Measurements from ENCODE around the gene ANXA8. TPM values are rescaled to one million over a fixed set of nuclear protein-coding genes. Genes with fewer than 3 reads are reported as not detected.

ANXA8 gene
- total and polyA plus RNA-seq, 2 experiments from 2014 or later = not detected

DNA sequence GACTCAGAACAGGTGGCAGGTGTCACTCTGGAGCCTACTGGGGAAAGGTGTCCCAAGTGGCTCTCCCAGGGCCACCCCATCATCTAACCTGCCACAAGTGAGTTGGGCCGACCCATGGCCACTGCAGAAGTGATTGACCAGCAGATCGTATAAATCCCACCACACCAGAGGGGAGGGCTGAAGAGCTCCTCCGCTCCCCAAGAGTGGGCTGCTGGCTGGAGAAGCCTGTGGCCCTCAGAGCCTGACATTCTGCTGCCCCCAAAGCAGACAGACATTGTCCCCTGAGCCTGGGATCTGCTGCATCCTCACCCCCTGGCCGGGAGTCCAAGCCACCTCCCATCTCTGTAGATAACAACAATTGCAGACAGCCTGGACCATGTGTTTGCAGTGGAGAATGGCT, 36.7 kb downstream of the ANXA8 start (continued):
- TF ChIP-seq, protein P1, sequence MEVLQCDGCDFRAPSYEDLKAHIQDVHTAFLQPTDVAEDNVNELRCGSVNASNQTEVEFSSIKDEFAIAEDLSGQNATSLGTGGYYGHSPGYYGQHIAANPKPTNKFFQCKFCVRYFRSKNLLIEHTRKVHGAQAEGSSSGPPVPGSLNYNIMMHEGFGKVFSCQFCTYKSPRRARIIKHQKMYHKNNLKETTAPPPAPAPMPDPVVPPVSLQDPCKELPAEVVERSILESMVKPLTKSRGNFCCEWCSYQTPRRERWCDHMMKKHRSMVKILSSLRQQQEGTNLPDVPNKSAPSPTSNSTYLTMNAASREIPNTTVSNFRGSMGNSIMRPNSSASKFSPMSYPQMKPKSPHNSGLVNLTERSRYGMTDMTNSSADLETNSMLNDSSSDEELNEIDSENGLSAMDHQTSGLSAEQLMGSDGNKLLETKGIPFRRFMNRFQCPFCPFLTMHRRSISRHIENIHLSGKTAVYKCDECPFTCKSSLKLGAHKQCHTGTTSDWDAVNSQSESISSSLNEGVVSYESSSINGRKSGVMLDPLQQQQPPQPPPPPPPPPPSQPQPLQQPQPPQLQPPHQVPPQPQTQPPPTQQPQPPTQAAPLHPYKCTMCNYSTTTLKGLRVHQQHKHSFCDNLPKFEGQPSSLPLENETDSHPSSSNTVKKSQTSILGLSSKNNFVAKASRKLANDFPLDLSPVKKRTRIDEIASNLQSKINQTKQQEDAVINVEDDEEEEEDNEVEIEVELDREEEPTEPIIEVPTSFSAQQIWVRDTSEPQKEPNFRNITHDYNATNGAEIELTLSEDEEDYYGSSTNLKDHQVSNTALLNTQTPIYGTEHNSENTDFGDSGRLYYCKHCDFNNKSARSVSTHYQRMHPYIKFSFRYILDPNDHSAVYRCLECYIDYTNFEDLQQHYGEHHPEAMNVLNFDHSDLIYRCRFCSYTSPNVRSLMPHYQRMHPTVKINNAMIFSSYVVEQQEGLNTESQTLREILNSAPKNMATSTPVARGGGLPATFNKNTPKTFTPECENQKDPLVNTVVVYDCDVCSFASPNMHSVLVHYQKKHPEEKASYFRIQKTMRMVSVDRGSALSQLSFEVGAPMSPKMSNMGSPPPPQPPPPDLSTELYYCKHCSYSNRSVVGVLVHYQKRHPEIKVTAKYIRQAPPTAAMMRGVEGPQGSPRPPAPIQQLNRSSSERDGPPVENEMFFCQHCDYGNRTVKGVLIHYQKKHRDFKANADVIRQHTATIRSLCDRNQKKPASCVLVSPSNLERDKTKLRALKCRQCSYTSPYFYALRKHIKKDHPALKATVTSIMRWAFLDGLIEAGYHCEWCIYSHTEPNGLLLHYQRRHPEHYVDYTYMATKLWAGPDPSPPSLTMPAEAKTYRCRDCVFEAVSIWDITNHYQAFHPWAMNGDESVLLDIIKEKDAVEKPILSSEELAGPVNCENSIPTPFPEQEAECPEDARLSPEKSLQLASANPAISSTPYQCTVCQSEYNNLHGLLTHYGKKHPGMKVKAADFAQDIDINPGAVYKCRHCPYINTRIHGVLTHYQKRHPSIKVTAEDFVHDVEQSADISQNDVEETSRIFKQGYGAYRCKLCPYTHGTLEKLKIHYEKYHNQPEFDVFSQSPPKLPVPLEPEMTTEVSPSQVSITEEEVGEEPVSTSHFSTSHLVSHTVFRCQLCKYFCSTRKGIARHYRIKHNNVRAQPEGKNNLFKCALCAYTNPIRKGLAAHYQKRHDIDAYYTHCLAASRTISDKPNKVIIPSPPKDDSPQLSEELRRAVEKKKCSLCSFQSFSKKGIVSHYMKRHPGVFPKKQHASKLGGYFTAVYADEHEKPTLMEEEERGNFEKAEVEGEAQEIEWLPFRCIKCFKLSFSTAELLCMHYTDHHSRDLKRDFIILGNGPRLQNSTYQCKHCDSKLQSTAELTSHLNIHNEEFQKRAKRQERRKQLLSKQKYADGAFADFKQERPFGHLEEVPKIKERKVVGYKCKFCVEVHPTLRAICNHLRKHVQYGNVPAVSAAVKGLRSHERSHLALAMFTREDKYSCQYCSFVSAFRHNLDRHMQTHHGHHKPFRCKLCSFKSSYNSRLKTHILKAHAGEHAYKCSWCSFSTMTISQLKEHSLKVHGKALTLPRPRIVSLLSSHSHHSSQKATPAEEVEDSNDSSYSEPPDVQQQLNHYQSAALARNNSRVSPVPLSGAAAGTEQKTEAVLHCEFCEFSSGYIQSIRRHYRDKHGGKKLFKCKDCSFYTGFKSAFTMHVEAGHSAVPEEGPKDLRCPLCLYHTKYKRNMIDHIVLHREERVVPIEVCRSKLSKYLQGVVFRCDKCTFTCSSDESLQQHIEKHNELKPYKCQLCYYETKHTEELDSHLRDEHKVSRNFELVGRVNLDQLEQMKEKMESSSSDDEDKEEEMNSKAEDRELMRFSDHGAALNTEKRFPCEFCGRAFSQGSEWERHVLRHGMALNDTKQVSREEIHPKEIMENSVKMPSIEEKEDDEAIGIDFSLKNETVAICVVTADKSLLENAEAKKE (CRISPR knock-in tag; IDR thresholded peaks at IDR 0.05) = no peak
- no peak for TF ChIP-seq NANOG (IDR thresholded peaks at IDR 0.05; ENCODE audit: borderline replicate concordance)
- TF ChIP-seq ZNF331 (CRISPR knock-in tag; IDR thresholded peaks at IDR 0.05; ENCODE audit: low read depth) = no peak
- no peak for TF ChIP-seq JUNB (IDR thresholded peaks at IDR 0.05; ENCODE audit: unreplicated experiment)
- no peak for TF ChIP-seq POLR2AphosphoS5 (IDR thresholded peaks at IDR 0.05; ENCODE audit: low read depth)
- TF ChIP-seq EZH2 (IDR thresholded peaks at IDR 0.05; ENCODE audit: low read depth, unreplicated experiment) = no peak
- no peak for TF ChIP-seq ZNF114 (CRISPR knock-in tag; IDR thresholded peaks at IDR 0.05)
- TF ChIP-seq, protein P2, sequence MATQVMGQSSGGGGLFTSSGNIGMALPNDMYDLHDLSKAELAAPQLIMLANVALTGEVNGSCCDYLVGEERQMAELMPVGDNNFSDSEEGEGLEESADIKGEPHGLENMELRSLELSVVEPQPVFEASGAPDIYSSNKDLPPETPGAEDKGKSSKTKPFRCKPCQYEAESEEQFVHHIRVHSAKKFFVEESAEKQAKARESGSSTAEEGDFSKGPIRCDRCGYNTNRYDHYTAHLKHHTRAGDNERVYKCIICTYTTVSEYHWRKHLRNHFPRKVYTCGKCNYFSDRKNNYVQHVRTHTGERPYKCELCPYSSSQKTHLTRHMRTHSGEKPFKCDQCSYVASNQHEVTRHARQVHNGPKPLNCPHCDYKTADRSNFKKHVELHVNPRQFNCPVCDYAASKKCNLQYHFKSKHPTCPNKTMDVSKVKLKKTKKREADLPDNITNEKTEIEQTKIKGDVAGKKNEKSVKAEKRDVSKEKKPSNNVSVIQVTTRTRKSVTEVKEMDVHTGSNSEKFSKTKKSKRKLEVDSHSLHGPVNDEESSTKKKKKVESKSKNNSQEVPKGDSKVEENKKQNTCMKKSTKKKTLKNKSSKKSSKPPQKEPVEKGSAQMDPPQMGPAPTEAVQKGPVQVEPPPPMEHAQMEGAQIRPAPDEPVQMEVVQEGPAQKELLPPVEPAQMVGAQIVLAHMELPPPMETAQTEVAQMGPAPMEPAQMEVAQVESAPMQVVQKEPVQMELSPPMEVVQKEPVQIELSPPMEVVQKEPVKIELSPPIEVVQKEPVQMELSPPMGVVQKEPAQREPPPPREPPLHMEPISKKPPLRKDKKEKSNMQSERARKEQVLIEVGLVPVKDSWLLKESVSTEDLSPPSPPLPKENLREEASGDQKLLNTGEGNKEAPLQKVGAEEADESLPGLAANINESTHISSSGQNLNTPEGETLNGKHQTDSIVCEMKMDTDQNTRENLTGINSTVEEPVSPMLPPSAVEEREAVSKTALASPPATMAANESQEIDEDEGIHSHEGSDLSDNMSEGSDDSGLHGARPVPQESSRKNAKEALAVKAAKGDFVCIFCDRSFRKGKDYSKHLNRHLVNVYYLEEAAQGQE (IDR thresholded peaks at IDR 0.05; ENCODE audit: unreplicated experiment) = no peak
